Superior temporal gyrus (tissue), 1 donor: ENCODE measurements around the gene ABCA2.
A peak's percentile ranks its signal among the peaks of the same experiment; 100 is the strongest.

ENCODE experiments used
- DNase-seq: peaks from one replicate; pipeline ENCODE4 v3.0.0-alpha.2; 2016; ENCODE audit errors: extremely low spot score

Gene ABCA2

GRCh38 chr9:137030006-137030405 lies 2.0 kb upstream of the ABCA2 start:
- no peak for DNase-seq

- DNase-seq, result peak; percentile 85
These were observed 1.3 kb upstream of the ABCA2 start for GRCh38 chr9:137029058-137029936.

GRCh38 chr9:137028263-137029057 lies 423 bp upstream of the ABCA2 start:
- DNase-seq, result peak; percentile 74

- no peak for DNase-seq
These were observed 1.2 kb downstream of the ABCA2 start for GRCh38 chr9:137026828-137027227.

DNA sequence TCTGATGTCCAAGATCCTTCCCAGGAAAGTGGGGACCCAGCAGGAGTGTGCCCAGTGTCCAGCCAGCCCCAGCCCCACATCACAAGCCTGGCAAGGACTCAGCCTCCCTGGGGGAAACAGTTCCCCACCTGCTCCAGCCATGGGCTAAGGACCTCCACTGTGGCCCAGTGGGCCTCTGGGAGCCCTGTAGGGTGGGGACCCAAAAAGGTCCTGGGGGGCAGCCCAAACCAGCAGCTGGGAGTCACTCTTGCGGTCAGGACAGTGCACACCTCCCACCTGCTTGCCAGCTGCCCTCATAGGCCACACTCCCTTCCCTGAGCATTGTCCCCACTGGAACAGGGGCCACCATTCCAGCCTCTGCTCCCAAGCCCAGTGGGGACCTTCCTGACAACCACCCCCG lies 1.7 kb downstream of the ABCA2 start:
- peak; percentile 27 for DNase-seq

- DNase-seq, result peak; percentile 96
These were observed 2.5 kb downstream of the ABCA2 start for GRCh38 chr9:137025517-137025966.

GRCh38 chr9:137023583-137023991 lies 4.5 kb downstream of the ABCA2 start:
- peak; percentile 54 for DNase-seq

- peak; percentile 31 for DNase-seq
These were observed 4.9 kb downstream of the ABCA2 start for GRCh38 chr9:137023157-137023556.

DNA sequence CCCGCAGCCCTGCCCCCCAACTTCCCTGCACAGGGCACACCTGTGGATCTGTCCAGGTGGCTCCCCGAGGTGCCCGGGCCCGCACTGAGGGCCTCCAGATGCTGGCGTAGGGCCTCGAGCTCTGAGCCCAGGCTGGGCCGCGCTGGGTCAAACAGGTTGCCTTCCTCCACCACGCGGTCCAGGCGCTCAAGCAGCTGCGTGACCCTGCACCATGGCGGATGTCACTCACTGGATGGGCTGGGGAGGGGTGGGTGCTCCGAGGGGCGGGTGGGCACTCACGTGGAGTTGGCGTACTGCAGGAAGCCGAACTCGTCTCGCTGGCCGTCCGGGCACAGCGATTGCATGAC lies 5.4 kb downstream of the ABCA2 start:
- no peak for DNase-seq

DNA sequence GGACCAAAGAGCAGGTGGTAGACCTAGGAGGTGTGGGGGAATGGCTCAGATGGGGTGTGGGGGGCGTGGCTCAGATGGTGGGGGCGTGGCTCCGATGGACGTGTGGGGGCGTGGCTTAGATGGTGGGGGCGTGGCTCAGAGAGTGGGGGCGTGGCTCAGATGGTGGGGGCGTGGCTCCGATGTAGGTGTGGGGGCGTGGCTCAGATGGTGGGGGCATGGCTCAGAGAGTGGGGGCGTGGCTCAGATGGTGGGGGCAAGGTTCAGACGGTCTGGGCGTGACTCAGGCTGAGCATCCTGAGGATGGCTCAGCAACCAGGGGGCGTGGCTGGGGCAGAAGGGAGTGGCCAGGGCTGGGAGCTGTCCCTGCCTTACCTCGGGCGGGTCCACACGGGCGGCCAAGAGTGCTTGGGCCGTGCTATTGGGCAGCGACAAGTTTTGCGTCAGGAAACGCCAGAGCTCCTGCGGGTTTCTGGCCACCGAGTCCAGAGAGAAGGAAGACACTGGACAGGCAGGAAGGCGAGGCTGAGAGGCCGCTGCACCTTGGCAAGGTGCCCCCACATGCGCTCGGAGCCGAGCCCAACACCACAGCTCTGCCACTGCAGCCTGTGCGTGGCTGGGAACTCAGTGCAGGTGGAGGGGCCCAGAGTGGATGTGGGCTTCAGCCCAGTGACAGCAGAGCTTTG lies 5.9 kb downstream of the ABCA2 start:
- peak; percentile 88 for DNase-seq

GRCh38 chr9:137021568-137021978 lies 6.5 kb downstream of the ABCA2 start:
- DNase-seq, result no peak

GRCh38 chr9:137020771-137021567 lies 7.1 kb downstream of the ABCA2 start:
- no peak for DNase-seq

GRCh38 chr9:137019891-137020683 lies 8.0 kb downstream of the ABCA2 start:
- no peak for DNase-seq

DNA sequence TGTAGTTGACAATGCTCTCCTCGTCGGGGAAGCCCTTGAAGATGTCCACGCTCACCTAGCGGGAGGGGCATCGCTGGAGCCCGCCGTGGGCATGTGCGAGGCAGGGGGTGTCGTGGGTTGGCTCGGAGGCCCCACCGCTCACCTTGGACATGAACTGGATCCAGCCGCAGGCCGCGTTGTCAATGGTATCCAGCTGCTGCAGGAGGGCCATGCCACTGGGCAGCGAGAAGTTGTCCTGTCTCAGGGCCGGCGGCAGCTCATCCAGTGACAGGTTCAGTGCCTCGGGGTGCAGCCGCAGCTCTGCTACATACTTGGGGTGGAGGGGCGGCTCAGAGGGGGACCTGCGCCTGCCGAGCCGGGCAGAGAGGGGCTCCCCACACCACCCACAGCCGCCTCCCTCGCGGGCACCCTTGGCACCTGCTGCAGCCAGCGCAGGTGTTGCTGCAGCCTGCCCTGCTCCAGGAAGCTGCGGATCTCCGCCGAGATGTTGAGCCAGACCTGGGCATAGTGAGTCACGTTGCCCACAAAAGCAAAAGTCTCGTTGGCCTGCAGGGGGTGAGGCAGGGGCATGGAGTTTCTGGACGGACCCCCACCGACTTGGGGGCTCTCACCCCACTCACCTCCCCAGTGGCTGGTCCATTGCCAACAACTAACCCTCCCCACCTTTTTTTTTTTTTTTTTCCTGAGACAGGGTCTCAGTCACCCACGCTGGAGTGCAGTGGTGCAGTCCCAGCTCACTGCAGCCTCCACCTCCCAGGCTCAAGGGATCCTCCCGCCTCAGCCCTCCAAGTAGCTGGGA lies 9.1 kb downstream of the ABCA2 start:
- no peak for DNase-seq

DNA sequence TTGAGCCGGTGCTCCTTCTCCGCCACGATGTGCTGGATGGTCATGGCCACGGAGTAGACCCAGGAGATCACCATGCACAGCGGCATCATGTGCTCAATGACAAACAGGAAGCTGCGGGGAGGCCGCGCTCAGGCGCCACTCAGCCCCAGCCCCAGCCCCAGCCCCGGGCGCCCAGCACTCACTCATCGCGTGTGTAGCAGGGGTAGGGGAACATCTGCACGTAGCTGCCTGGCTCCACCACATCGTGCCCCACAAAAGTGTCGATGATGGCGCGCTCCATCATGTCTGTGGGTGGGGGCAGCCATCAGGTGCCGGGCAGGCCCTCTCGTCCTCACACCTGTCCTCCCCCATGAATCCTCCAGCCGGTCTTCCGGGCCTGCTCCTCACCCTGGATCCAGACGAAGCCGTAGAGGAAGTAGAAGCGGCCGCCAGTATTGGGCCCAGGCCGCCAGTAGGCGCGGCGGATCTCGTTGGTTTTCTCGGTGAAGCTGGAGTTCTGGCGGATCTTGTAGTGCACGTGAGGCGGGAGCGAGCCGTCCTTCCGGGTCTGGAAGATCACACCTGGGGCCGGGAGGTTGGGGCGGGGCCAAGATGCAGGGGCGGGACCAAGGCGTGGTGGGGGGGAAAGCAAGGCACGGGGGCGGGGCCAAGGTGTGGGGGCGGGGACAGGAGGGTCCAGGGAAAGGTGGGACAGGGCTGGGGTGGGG lies 10.1 kb downstream of the ABCA2 start:
- DNase-seq, result no peak

GRCh38 chr9:137017071-137017470 lies 11.0 kb downstream of the ABCA2 start:
- DNase-seq, result no peak

DNA sequence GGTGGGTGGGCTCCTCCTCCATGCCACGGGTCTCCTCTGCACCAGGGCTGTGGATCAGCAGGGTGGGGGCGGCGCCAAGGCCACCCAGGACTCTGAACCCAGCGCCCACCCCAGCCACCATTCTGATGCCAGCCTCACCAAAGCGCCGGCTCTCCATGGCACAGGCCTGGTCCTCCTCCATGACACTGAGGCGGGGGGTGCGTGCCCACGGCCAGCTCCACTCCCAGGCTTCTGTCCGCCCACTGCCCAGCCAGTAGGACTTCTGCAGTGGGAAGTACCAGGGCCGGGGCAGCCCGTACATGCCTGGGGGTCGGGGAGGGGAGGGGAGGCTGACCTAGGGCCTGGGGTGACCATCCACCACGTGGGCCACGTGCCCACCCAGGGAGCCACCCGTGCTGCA lies 11.6 kb downstream of the ABCA2 start:
- no peak for DNase-seq

DNA sequence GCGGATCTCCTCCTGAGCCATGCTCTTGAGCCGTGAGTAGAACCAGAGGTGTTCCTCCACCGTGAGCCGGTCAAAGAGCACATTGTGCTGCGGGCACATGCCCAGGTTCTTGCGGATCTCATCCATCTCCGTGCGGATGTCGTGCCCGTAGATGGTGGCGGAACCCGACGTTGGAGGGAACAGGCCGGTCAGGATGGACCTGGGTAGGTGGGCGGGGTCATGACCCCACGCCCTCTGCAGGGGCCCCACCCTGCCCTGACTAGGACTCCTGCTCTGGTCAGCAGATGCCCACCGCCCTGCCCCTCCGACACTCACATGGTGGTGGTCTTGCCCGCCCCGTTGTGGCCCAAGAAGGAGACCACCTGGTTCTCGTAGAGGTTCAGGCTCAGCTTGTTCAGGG lies 12.1 kb downstream of the ABCA2 start:
- no peak for DNase-seq

GRCh38 chr9:137015540-137015930 lies 12.5 kb downstream of the ABCA2 start:
- DNase-seq, result no peak
